Gastrocnemius medialis (tissue), 4 donors: ENCODE results near the gene INPP5A.

ENCODE experiments used
- POLR2A ChIP-seq, 2 donors: fragments of 450-650 bp; IDR thresholded peaks; one replicate each; pipeline ENCODE4 v1.6.1; 2017; ENCODE audit warnings: antibody characterized with exemption in 2 of 2, mild to moderate bottlenecking in 2 of 2, moderate library complexity in 2 of 2
- TF ChIP-seq, protein P1 (sequence below), 5 experiments: fragments of 450-650 bp in 3 of 5; fragments of 200-600 bp in 2 of 5; sonication (generic) in 2 of 5; IDR thresholded peaks in 4 of 5; conservative IDR thresholded peaks in 1 of 5; 1 replicate in 4 of 5; 2 replicates in 1 of 5; pipeline ENCODE4 v1.5.1; 2016 to 2019; ENCODE audit warnings: antibody characterized with exemption in 5 of 5, mild to moderate bottlenecking in 3 of 5, moderate library complexity in 3 of 5

DNA sequence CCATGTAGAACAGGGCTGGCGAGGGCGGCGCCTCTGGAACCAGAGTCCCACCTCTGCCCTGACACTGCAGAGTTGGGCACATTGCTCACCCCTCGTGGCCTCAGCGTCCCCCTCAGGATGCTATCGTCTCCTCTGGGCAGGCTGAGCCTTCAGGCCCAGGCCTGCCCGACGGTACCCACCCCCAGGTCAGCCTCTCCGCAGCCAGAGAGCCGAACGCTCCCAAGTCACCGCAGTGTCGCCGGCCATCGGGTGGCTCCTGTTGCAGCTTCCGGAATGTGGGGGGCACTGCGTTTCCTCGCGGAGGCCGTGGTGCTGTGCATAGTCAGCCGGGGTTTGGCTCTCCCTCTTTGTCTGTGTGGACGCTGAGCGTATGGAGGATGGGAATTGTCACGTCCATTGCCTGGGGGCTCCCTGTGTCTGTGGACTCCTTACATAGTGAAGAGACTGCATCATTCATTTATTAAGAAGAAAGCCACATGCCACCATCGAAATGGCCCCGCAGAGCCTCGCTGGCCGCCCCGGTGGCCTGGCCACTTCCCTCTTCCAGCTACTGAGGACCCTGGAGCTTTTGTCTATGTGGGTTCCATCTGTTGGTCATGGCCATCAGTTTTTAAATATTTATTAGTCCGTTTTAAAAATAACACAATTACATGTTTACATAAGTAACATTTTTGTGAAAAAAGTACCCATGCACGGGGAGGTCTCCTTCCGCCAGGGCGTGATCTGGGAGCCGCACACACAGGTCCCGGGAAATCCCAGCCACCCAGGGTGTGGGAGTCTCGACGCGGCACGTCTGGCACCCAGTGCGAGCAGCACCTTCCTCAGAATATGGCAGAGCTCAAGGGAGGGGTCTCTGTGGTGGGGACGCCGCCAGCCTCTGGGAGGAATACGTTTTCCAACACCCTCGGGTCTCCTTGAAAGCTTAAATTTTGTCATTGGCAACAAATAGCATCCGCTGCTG, 232.8 kb downstream of the INPP5A start:
- TF ChIP-seq, protein P1, sequence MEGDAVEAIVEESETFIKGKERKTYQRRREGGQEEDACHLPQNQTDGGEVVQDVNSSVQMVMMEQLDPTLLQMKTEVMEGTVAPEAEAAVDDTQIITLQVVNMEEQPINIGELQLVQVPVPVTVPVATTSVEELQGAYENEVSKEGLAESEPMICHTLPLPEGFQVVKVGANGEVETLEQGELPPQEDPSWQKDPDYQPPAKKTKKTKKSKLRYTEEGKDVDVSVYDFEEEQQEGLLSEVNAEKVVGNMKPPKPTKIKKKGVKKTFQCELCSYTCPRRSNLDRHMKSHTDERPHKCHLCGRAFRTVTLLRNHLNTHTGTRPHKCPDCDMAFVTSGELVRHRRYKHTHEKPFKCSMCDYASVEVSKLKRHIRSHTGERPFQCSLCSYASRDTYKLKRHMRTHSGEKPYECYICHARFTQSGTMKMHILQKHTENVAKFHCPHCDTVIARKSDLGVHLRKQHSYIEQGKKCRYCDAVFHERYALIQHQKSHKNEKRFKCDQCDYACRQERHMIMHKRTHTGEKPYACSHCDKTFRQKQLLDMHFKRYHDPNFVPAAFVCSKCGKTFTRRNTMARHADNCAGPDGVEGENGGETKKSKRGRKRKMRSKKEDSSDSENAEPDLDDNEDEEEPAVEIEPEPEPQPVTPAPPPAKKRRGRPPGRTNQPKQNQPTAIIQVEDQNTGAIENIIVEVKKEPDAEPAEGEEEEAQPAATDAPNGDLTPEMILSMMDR (IDR thresholded peaks at IDR 0.05 in 4 of 5, conservative IDR thresholded peaks at IDR 0.05 in 1 of 5) = no peak
- no peak for TF ChIP-seq POLR2A (IDR thresholded peaks at IDR 0.05)
